Measurements from ENCODE around the gene OVCH2. TPM values are rescaled to one million over a fixed set of nuclear protein-coding genes. Genes with fewer than 3 reads are reported as not detected.
"Not testable (repeated sequence)": the region's sequence is repeated elsewhere in the genome, so short reads cannot be mapped to it uniquely, and the experiment has no call there.

The OVCH2 gene
- total RNA-seq, 2 donors from 2014 or later = not detected

GRCh38 chr11:7672960-7673723 is 33.1 kb downstream of the OVCH2 start, which contains the start of gene CYB5R2:
TSS of gene CYB5R2 (minus strand) at chr11:7673500. CDS start at chr11:7672825, 675 bp downstream.
- DNase-seq (ENCODE audit: low spot score) = peak; percentile 87

GRCh38 chr11:7672276-7672959 is 33.9 kb downstream of the OVCH2 start:
- intact Hi-C loops (cut with DNase I) = no loop called here
- no peak for DNase-seq (ENCODE audit: low spot score)

More at GRCh38 chr11:7672960-7673723, 33.1 kb downstream of the OVCH2 start, which contains the start of gene CYB5R2:
- intact Hi-C loops (cut with DNase I) = no loop called here

GRCh38 chr11:7671347-7672215 is 34.7 kb downstream of the OVCH2 start:
- DNase-seq (ENCODE audit: low spot score) = no peak

GRCh38 chr11:7670641-7671040 is 35.6 kb downstream of the OVCH2 start:
- DNase-seq (ENCODE audit: low spot score) = no peak
- intact Hi-C loops (cut with DNase I) = no loop called here

More at GRCh38 chr11:7671347-7672215, 34.7 kb downstream of the OVCH2 start:
- intact Hi-C loops (cut with DNase I) = no loop called here

GRCh38 chr11:7668911-7669310 is 37.4 kb downstream of the OVCH2 start:
- intact Hi-C loops (cut with DNase I) = no loop called here
- no peak for DNase-seq (ENCODE audit: low spot score)

GRCh38 chr11:7668464-7668863 is 37.8 kb downstream of the OVCH2 start:
- intact Hi-C loops (cut with DNase I) = no loop called here
- DNase-seq (ENCODE audit: low spot score) = no peak

GRCh38 chr11:7667460-7667859 is 38.8 kb downstream of the OVCH2 start:
- DNase-seq (ENCODE audit: low spot score) = no peak
- intact Hi-C loops (cut with DNase I) = no loop called here

GRCh38 chr11:7666292-7666866 is 39.9 kb downstream of the OVCH2 start:
- intact Hi-C loops (cut with DNase I) = no loop called here
- no peak for DNase-seq (ENCODE audit: low spot score)

GRCh38 chr11:7665473-7666291 is 40.6 kb downstream of the OVCH2 start:
- DNase-seq (ENCODE audit: low spot score) = peak; percentile 94
- intact Hi-C loops (cut with DNase I) = loop anchor here in 1 of 2 donors (2.0 kb wide), 1 partner anchor 93 kb away; no protein-coding TSS in a partner anchor

GRCh38 chr11:7664867-7665266 is 41.4 kb downstream of the OVCH2 start:
- intact Hi-C loops (cut with DNase I) = loop anchor here in 1 of 2 donors (2.0 kb wide), 1 partner anchor 92 kb away; no protein-coding TSS in a partner anchor
- DNase-seq (ENCODE audit: low spot score) = no peak

- not testable (repeated sequence) for DNase-seq (ENCODE audit: low spot score)
These were observed 42.7 kb downstream of the OVCH2 start for GRCh38 chr11:7663531-7663930.

GRCh38 chr11:7657306-7658025 is 48.8 kb downstream of the OVCH2 start:
- peak; percentile 85 for DNase-seq (ENCODE audit: low spot score)
- intact Hi-C loops (cut with DNase I) = no loop called here

More at GRCh38 chr11:7663531-7663930, 42.7 kb downstream of the OVCH2 start:
- intact Hi-C loops (cut with DNase I) = not testable (repeated sequence)

- intact Hi-C loops (cut with DNase I) = no loop called here
- DNase-seq (ENCODE audit: low spot score) = no peak
These were observed 49.6 kb downstream of the OVCH2 start for GRCh38 chr11:7656704-7657103.

GRCh38 chr11:7655253-7656217 is 50.7 kb downstream of the OVCH2 start:
- no peak for DNase-seq (ENCODE audit: low spot score)
- intact Hi-C loops (cut with DNase I) = no loop called here

- DNase-seq (ENCODE audit: low spot score) = no peak
- intact Hi-C loops (cut with DNase I) = loop anchor here in 1 of 2 donors (5.0 kb wide), 2 partner anchors 73 to 77 kb away; no protein-coding TSS in a partner anchor
These were observed 52.0 kb downstream of the OVCH2 start for GRCh38 chr11:7654195-7654705.

GRCh38 chr11:7651700-7652099 is 54.6 kb downstream of the OVCH2 start:
- DNase-seq (ENCODE audit: low spot score) = no peak
- intact Hi-C loops (cut with DNase I) = loop anchor here in 1 of 2 donors (5.0 kb wide), 2 partner anchors 74 to 76 kb away; no protein-coding TSS in a partner anchor
